Measurements from ENCODE around the gene GRIK3. TPM values are rescaled to one million over a fixed set of nuclear protein-coding genes. Genes with fewer than 3 reads are reported as not detected.
A peak's percentile ranks its signal among the peaks of the same experiment; 100 is the strongest.

The GRIK3 gene
- total and polyA plus RNA-seq, 2 of the 8 experiments (the other 6 are each of a cell fraction or from before 2014, with no cell fraction given), result 2.1 to 3.4 TPM

DNA sequence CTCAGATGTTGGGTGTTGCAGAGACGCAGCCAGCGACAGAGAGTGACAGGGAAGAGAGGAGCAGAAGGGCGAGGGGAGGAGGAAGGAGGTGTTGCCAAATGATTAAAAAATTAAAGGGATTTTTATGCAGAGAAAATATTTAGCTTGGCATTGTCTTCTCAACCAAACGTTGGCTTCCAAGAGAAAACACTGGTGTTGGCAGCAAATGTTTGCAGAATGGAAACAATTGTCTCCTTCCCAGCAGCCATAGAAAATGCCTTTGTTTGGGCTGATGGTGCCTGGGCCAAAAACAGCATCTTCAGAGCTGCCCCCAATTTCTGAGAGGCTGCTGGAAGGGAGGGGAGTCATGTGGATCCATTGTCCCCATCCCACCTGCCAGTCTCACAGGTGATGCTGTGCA, 29.7 kb upstream of the GRIK3 start:
- Histone ChIP-seq H2BK5ac (ENCODE audit: low read depth, low read length) (no peak overlapping the region), H3K9me3 (ENCODE audit: insufficient read depth in 2 of 2, low read depth in 1 of 2, low read length in 1 of 2) (no peaks in the 10 kb centered on the region), H3K79me2 (ENCODE audit: control insufficient read depth in 1 of 2, insufficient read depth in 2 of 2, low read length in 2 of 2) (no peaks in the 10 kb centered on the region), H3K56ac (replicated peaks; ENCODE audit: insufficient read length, low read depth, low read length) (no peak overlapping the region), H3K23ac (ENCODE audit: insufficient read length) (no peak overlapping the region), H4K91ac (replicated peaks; ENCODE audit: insufficient read length, low read length) (peak overlapping the region; percentile 7), H4K5ac (ENCODE audit: insufficient read length, low read depth, low read length) (no peak overlapping the region), H3K36me3 (ENCODE audit: control insufficient read depth in 2 of 4, insufficient read depth in 4 of 4, low read length in 3 of 4) (no peaks in the 10 kb centered on the region), H2AFZ (ENCODE audit: low read length) (no peak overlapping the region), H3K23me2 (ENCODE audit: low read depth, low read length) (no peaks in the 10 kb centered on the region), H3K27ac (ENCODE audit: low read depth, low read length) (no peak overlapping the region), H2AK5ac (ENCODE audit: low read depth, low read length) (no peak overlapping the region), H4K20me1 (replicated peaks in 1 of 2; ENCODE audit: control insufficient read depth in 1 of 2, insufficient read depth in 2 of 2, low read length in 2 of 2) (no peaks in the 10 kb centered on the region), H3K14ac (ENCODE audit: insufficient read length) (no peak overlapping the region), H3K4me2 (ENCODE audit: insufficient read depth in 1 of 2, low read depth in 2 of 2, low read length in 2 of 2) (no peak overlapping the region), H3K18ac (ENCODE audit: extremely low read depth, low read length) (no peak overlapping the region; the same call in 1 of the 2 replicates), H3K79me1 (ENCODE audit: low read depth, low read length) (no peaks in the 10 kb centered on the region), H4K8ac (ENCODE audit: extremely low read depth, insufficient read depth, low read length) (no peak overlapping the region), H2BK12ac (ENCODE audit: low read depth, low read length) (no peak overlapping the region), H3K27me3 (replicated peaks in 1 of 4; ENCODE audit: control insufficient read depth in 3 of 4, extremely low read depth in 1 of 4, insufficient read depth in 3 of 4, low read length in 3 of 4) (no peaks in the 10 kb centered on the region), H3K4ac (replicated peaks; ENCODE audit: insufficient read length, low read depth, low read length) (no peak overlapping the region), H2BK15ac (ENCODE audit: low read length) (no peak overlapping the region), H3K9ac (replicated peaks in 1 of 4; ENCODE audit: extremely low read depth in 1 of 4, low read depth in 3 of 4, low read length in 3 of 4) (no peak overlapping the region), H3K4me3 (ENCODE audit: extremely low read depth in 1 of 4, insufficient read depth in 2 of 4, low read depth in 3 of 4, low read length in 4 of 4) (no peak overlapping the region), H2BK120ac (replicated peaks; ENCODE audit: low read depth, low read length) (no peak overlapping the region), H3K4me1 (replicated peaks in 1 of 4; ENCODE audit: control insufficient read depth in 3 of 4, insufficient read depth in 4 of 4, low read length in 3 of 4) (no peaks in the 10 kb centered on the region), H2BK20ac (ENCODE audit: low read length) (no peak overlapping the region)
- no peak for DNase-seq (ENCODE audit: low read depth in 1 of 2, low spot score in 2 of 2)
- WGBS, 2 experiments (ENCODE audit: extremely low coverage in 1 of 2, insufficient coverage in 1 of 2, insufficient read length in 1 of 2, insufficient replicate concordance in 2 of 2, low coverage in 1 of 2, low lambda C conversion rate in 2 of 2, missing lambda C conversion rate in 1 of 2), result 84% methylated on average over 4 of the region's 4 CpGs; no CpG with 5 or more reads in 1 of the 2 experiments
- POLR2A ChIA-PET (ENCODE audit: partially characterized antibody), result no interaction called here
- TF ChIP-seq SIX5 (IDR thresholded peaks at IDR 0.05; ENCODE audit: low read depth, low read length) (no peak), SIRT6 (IDR thresholded peaks at IDR 0.05; ENCODE audit: low read length) (no peak), POLR2A (IDR thresholded peaks at IDR 0.05; ENCODE audit: control extremely low read depth in 1 of 2, low read depth in 2 of 2, low read length in 2 of 2) (no peak), HDAC6 (IDR thresholded peaks at IDR 0.05; ENCODE audit: low read depth, low read length) (no peak), TAF7 (optimal IDR thresholded peaks at IDR 0.05; ENCODE audit: borderline replicate concordance, low read depth, low read length) (no peak)
- no peak for FAIRE-seq
- CTCF ChIA-PET (ENCODE audit: partially characterized antibody), result interaction anchor here (1.2 kb wide), 1 partner anchor 10 kb away, joined by 3 read pairs; no protein-coding TSS in a partner anchor
